ENCODE data around the gene POU2AF1. TPM values are rescaled to one million over a fixed set of nuclear protein-coding genes. Genes with fewer than 3 reads are reported as not detected.

The POU2AF1 gene
- total and polyA plus RNA-seq, 2 of the 13 experiments (the other 11 are each of a cell fraction or from before 2014, with no cell fraction given) = 1.9 to 3.6 TPM

- TF ChIP-seq ZNF687 (CRISPR knock-in tag; IDR thresholded peaks at IDR 0.05) (peak; percentile 44), FOXA3 (CRISPR knock-in tag; IDR thresholded peaks at IDR 0.05) (peak; percentile 20; the same call in 1 of the 2 replicates), GFI1 (CRISPR knock-in tag; IDR thresholded peaks at IDR 0.05; ENCODE audit: borderline replicate concordance) (peak; percentile 70)
Observed at GRCh38 chr11:111352935-111353710, 26.0 kb downstream of the POU2AF1 start (continued).

- 95% methylated on average over 9 of the region's 9 CpGs for WGBS (ENCODE audit: low lambda C conversion rate)
- Histone ChIP-seq H3K9me3 (ENCODE audit: low read length) (no peaks in the 10 kb centered on the region), H3K27ac (ENCODE audit: extremely low read length, insufficient read depth, low read length) (no peak overlapping the region), H3K79me2 (ENCODE audit: insufficient read depth, low read length) (no peaks in the 10 kb centered on the region), H3K4me3 (replicated peaks in 1 of 3; ENCODE audit: insufficient read depth in 1 of 3, low read depth in 2 of 3, low read length in 3 of 3) (no peak overlapping the region), H3K4me2 (ENCODE audit: low read depth, low read length) (no peak overlapping the region), H3K27me3 (ENCODE audit: control insufficient read depth in 1 of 2, insufficient read depth in 2 of 2, low read length in 2 of 2) (no peaks in the 10 kb centered on the region), H3K4me1 (ENCODE audit: insufficient read depth, low read length) (peaks cover 69% of the 10 kb centered on the region), H4K20me1 (ENCODE audit: insufficient read depth, low read length) (no peaks in the 10 kb centered on the region), H2AFZ (ENCODE audit: low read length) (no peak overlapping the region), H3K9ac (ENCODE audit: insufficient read depth, low read depth, low read length) (no peak overlapping the region), H3K36me3 (replicated peaks in 1 of 2; ENCODE audit: control insufficient read depth in 1 of 2, insufficient read depth in 2 of 2, low read length in 2 of 2) (no peaks in the 10 kb centered on the region)
- DNase-seq (ENCODE audit: low spot score) = no peak
- intact Hi-C loops (cut with micrococcal nuclease; ENCODE audit: unreplicated experiment) (no loop called here), in situ Hi-C loops (cut with HindIII; ENCODE audit: extremely low pct_ligation_motif_present, low pct_unique_long_range_greater_than_20kb) (no loop called here)
- POLR2A ChIA-PET = interaction anchor here (1.1 to 3.0 kb wide), 4 partner anchors 8 to 53 kb away, joined by 3 to 15 read pairs (median 4); partner anchors contain the start of gene POU2AF3
- BruUV-seq (replicated peaks) = no TSS peak
- no peak for FAIRE-seq
- CTCF ChIA-PET (ENCODE audit: low intra/inter-chr PET ratio, low total read pairs) = no interaction called here
- no peak for ATAC-seq
- no peak for TF ChIP-seq ZBTB43 (CRISPR knock-in tag; conservative IDR thresholded peaks at IDR 0.05)
- TF ChIP-seq ZNF792 (CRISPR knock-in tag; IDR thresholded peaks at IDR 0.05) = no peak
- TF ChIP-seq TIGD3 (CRISPR knock-in tag; IDR thresholded peaks at IDR 0.05; ENCODE audit: borderline replicate concordance) = no peak
- TF ChIP-seq YY1 (IDR thresholded peaks at IDR 0.05; ENCODE audit: insufficient read depth, insufficient replicate concordance, low read depth, low read length) = no peak
- TF ChIP-seq ZNF775 (CRISPR knock-in tag; IDR thresholded peaks at IDR 0.05; ENCODE audit: borderline replicate concordance) = no peak
- no peak for TF ChIP-seq IKZF4 (CRISPR knock-in tag; IDR thresholded peaks at IDR 0.05; ENCODE audit: borderline replicate concordance, low read depth, not compliant biosample characterization)
- TF ChIP-seq EEA1 (CRISPR knock-in tag; IDR thresholded peaks at IDR 0.05; ENCODE audit: borderline replicate concordance) = no peak
- TF ChIP-seq ZNF710 (CRISPR knock-in tag; IDR thresholded peaks at IDR 0.05; ENCODE audit: borderline replicate concordance) = no peak
- TF ChIP-seq PTBP1 (IDR thresholded peaks at IDR 0.05; ENCODE audit: low read depth, low read length, poor library complexity, severe bottlenecking) = no peak
Observed at GRCh38 chr11:111352231-111352746, 26.8 kb downstream of the POU2AF1 start.
